Endothelial cell (in vitro differentiated cells): ENCODE results near the gene ILDR1. TPM values are rescaled to one million over a fixed set of nuclear protein-coding genes. Genes with fewer than 3 reads are reported as not detected.

Experiments used
- DNase-seq: peaks from one replicate; pipeline ENCODE4 v3.0.0; 2021; ENCODE audit warnings: low spot score
- H3K27ac Mint-ChIP-seq: one replicate; pipeline ENCODE4 v1.8.0; 2021; ENCODE audit warnings: mixed read lengths, inconsistent platforms; ENCODE audit not compliant: unreplicated experiment
- H3K27me3 Mint-ChIP-seq: one replicate; pipeline ENCODE4 v1.8.0; 2021; ENCODE audit warnings: mild to moderate bottlenecking, moderate library complexity, mixed read lengths, inconsistent platforms; ENCODE audit not compliant: unreplicated experiment
- H3K36me3 Mint-ChIP-seq: one replicate; pipeline ENCODE4 v1.8.0; 2021; ENCODE audit warnings: mild to moderate bottlenecking, low read depth, mixed read lengths, inconsistent platforms; ENCODE audit not compliant: unreplicated experiment
- H3K4me1 Mint-ChIP-seq: one replicate; pipeline ENCODE4 v1.8.0; 2021; ENCODE audit warnings: mild to moderate bottlenecking, mixed read lengths, inconsistent platforms; ENCODE audit not compliant: unreplicated experiment
- H3K4me3 Mint-ChIP-seq: one replicate; pipeline ENCODE4 v1.8.0; 2021; ENCODE audit warnings: mild to moderate bottlenecking, mixed read lengths, inconsistent platforms; ENCODE audit not compliant: unreplicated experiment
- H3K9me3 Mint-ChIP-seq: one replicate; pipeline ENCODE4 v1.8.0; 2021; ENCODE audit warnings: mixed read lengths, inconsistent platforms; ENCODE audit not compliant: unreplicated experiment
- total RNA-seq: library from RNA; stranded (reverse); fragmentation: NEBNext Ultra II Directional; extraction: Animal tissue kit (Norgen Biotek cat#: 25700); gene quantifications from one replicate; pipeline ENCODE4 v1.2.1, GENCODE V29; 2021; ENCODE audit not compliant: unreplicated experiment
- TF ChIP-seq, protein P1 (sequence below): fragments of 200-600 bp; sonication (generic); IDR thresholded peaks from one replicate; pipeline ENCODE4 v1.5.0; 2021; ENCODE audit warnings: antibody characterized with exemption; ENCODE audit not compliant: unreplicated experiment

The ILDR1 gene
- total RNA-seq, 1 donor from 2014 or later: not detected

DNA sequence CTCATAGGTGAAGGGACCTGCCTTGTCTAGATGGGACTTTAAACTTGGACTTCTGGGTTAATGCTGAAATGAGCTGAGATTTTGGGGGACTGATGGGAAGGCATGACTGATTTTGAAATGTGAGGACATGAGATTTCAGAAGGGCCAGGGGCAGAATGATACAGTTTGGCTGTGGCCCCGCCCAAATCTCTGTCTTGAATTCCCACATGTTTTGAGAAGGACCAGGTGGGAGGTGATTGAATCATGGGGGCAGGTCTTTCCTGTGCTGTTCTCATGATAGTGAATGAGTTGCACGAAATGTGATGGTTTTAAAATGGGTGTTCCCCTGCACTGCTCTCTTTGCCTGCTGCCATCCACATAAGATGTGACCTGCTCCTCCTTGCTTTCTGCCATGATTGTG, 42.8 kb downstream of the ILDR1 start:
- no peak for DNase-seq
- no peak overlapping the region for H3K27ac Mint-ChIP-seq
- H3K36me3 Mint-ChIP-seq: peaks cover 5% of the 10 kb centered on the region
- no peak overlapping the region for H3K4me3 Mint-ChIP-seq
- TF ChIP-seq, protein P1, sequence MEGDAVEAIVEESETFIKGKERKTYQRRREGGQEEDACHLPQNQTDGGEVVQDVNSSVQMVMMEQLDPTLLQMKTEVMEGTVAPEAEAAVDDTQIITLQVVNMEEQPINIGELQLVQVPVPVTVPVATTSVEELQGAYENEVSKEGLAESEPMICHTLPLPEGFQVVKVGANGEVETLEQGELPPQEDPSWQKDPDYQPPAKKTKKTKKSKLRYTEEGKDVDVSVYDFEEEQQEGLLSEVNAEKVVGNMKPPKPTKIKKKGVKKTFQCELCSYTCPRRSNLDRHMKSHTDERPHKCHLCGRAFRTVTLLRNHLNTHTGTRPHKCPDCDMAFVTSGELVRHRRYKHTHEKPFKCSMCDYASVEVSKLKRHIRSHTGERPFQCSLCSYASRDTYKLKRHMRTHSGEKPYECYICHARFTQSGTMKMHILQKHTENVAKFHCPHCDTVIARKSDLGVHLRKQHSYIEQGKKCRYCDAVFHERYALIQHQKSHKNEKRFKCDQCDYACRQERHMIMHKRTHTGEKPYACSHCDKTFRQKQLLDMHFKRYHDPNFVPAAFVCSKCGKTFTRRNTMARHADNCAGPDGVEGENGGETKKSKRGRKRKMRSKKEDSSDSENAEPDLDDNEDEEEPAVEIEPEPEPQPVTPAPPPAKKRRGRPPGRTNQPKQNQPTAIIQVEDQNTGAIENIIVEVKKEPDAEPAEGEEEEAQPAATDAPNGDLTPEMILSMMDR: no peak
- H3K4me1 Mint-ChIP-seq: peaks cover 9% of the 10 kb centered on the region
- H3K9me3 Mint-ChIP-seq: peaks cover 9% of the 10 kb centered on the region
- H3K27me3 Mint-ChIP-seq: peaks cover 3% of the 10 kb centered on the region

DNA sequence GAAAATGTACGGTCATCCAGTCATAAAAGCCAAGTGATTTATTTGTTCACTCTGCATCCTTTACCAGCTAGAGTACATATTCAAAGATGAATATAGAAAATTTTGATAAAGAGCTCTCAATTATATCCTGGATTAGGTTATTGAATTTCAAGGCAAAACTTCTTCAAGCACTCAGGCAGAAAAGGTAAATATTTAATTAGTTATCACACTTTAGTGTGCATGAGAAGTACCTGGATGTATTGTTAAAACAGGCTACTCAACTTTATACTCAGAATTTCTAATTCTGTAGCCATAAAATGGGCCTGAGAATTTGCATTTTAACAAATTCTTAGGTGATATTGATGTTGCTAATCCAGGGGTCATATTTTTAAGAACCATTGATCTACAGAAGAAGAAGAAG, 45.3 kb downstream of the ILDR1 start:
- no peak overlapping the region for H3K27ac Mint-ChIP-seq
- H3K4me1 Mint-ChIP-seq: peaks cover 9% of the 10 kb centered on the region
- H3K27me3 Mint-ChIP-seq: peaks cover 2% of the 10 kb centered on the region
- no peak overlapping the region for H3K4me3 Mint-ChIP-seq
- TF ChIP-seq, protein P1: no peak
- H3K9me3 Mint-ChIP-seq: no peaks in the 10 kb centered on the region
- no peak for DNase-seq
- H3K36me3 Mint-ChIP-seq: peaks cover 5% of the 10 kb centered on the region

DNA sequence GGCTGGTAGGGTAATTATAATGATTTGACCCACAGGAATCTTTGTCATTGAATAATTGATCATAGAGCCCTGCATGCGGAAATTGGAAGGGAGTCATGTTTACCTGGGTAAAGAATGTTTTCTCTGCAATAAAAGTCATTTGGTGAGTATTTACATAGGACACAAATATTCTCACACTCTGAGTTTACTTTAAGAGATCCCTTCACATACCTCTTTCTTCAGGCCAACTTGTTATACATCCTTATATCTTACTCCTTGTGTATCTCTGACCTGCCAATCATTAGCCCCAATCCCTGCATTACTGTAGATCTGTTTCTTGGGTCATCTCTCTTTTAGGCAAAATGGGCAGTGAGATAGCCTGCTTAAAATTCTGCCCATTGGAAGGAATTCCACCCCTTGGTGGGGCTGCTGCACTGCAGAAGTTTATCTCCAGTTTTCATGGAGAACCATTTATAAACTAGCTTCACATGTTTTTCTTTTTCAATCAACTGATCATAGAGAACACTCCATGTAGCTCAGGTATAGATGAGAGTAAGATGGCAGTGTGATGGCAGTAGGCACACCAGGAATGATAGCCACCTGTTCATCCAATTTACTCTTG, 46.2 kb downstream of the ILDR1 start:
- Mint-ChIP-seq H3K27me3 (peaks cover 2% of the 10 kb centered on the region), H3K4me3 (no peak overlapping the region), H3K4me1 (peaks cover 5% of the 10 kb centered on the region), H3K36me3 (peaks cover 5% of the 10 kb centered on the region), H3K9me3 (no peaks in the 10 kb centered on the region), H3K27ac (no peak overlapping the region)
- TF ChIP-seq, protein P1: no peak
- DNase-seq: no peak

DNA sequence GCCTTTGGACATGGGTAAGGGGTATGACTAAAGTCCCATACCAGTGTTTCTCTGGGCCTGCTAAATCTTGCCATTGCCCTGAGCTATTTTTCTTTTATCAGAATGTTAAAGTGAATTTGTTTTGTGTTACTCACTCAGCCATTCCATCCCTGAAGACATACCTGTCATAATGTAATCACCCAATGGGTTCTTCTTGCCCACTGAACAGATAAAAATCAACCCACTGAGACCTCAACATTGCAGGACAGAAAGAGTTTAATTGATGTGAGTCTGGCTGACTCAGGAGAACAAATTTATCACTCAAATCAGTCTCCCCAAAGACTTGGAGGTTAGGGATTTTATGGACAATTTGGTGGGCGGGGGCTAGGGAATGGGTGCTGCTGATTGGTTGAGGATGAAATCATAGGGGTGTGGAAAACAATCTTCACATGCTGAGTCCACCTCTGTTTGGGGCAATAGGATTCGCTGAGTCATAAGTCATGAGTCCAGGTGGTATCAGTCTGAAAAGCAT, 47.4 kb downstream of the ILDR1 start:
- Mint-ChIP-seq H3K4me1 (peaks cover under 1% of the 10 kb centered on the region), H3K9me3 (no peaks in the 10 kb centered on the region), H3K27me3 (peaks cover 2% of the 10 kb centered on the region), H3K4me3 (no peak overlapping the region), H3K36me3 (peaks cover 5% of the 10 kb centered on the region), H3K27ac (no peak overlapping the region)
- DNase-seq: no peak
- TF ChIP-seq, protein P1: no peak

DNA sequence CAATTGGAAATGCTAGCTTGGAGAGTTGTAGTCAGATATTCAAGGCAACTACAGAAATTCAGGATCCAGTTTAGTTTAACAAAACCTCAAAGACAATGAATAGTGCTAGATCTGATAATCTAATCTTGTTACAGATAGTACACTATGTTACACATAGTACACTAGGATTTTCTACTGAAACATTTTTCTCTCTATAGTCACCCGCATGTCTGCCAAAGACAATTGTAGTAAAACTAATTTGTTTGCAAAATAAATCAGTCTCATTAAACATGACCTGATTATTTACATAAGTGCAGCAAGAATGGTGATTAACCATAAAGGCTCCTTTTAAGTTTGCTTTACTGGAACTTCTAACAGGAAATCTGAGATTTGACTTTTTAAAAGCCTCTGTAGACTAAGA, 52.0 kb downstream of the ILDR1 start:
- Mint-ChIP-seq H3K9me3 (no peaks in the 10 kb centered on the region), H3K4me1 (no peaks in the 10 kb centered on the region), H3K27ac (no peak overlapping the region), H3K4me3 (no peak overlapping the region), H3K27me3 (peaks cover 2% of the 10 kb centered on the region), H3K36me3 (peaks cover 4% of the 10 kb centered on the region)
- no peak for DNase-seq
- TF ChIP-seq, protein P1: no peak
